Peyer's patch (tissue), 4 donors: ENCODE results near the gene ABCC6. TPM values are rescaled to one million over a fixed set of nuclear protein-coding genes. Genes with fewer than 3 reads are reported as not detected.

ENCODE experiments used
- DNase-seq, 3 donors: peaks; one replicate each; pipeline ENCODE4 v3.0.0-alpha.2; 2017 to 2019
- H3K27ac ChIP-seq, 4 donors: fragments of 200-600 bp; sonication (generic); one replicate each; pipeline ENCODE4 v1.5.1; 2016 to 2019
- H3K27me3 ChIP-seq, 2 donors: fragments of 200-600 bp; sonication (generic); one replicate each; pipeline ENCODE4 v1.5.1; 2019
- H3K36me3 ChIP-seq, 3 donors: fragments of 200-600 bp; sonication (generic); one replicate each; pipeline ENCODE4 v1.5.1; 2016 to 2019
- H3K4me1 ChIP-seq, 4 donors: fragments of 200-600 bp; sonication (generic); one replicate each; pipeline ENCODE4 v1.5.1; 2016 to 2019
- H3K4me3 ChIP-seq, 4 donors: fragments of 200-600 bp; sonication (generic); 1 replicate in 3 of 4; 2 replicates in 1 of 4; pipeline ENCODE4 v1.5.1; 2016 to 2019; ENCODE audit warnings: mild to moderate bottlenecking in 1 of 4
- H3K9me3 ChIP-seq, 4 donors: fragments of 200-600 bp; sonication (generic); one replicate each; pipeline ENCODE4 v1.5.1; 2016 to 2019; ENCODE audit warnings: mild to moderate bottlenecking in 1 of 4
- CTCF ChIP-seq, 6 experiments: fragments of 450-650 bp in 4 of 6; fragments of 200-600 bp in 2 of 6; sonication (generic) in 1 of 6; IDR thresholded peaks; one replicate each; pipeline ENCODE4 v1.5.1; 2017 to 2019; ENCODE audit warnings: antibody characterized with exemption in 6 of 6, mild to moderate bottlenecking in 3 of 6, moderate library complexity in 1 of 6
- POLR2A ChIP-seq, 2 donors: fragments of 450-650 bp; IDR thresholded peaks; one replicate each; pipeline ENCODE4 v1.5.1; 2017; ENCODE audit warnings: antibody characterized with exemption in 2 of 2, mild to moderate bottlenecking in 2 of 2, moderate library complexity in 2 of 2
- total RNA-seq, 4 donors: library from RNA; depleted of rRNA; stranded (reverse); fragments of >200 nt; gene quantifications; one replicate each; pipeline ENCODE4 v1.1.0, GENCODE V29; 2016

The ABCC6 gene
- total RNA-seq, 4 donors from 2014 or later = 12.4 to 113 (median 76.2) TPM

- Histone ChIP-seq H3K27me3 (no peaks in the 10 kb centered on the region), H3K4me1 (peaks cover 0 to 8% (median 0%) of the 10 kb centered on the region in 4 donors), H3K9me3 (no peaks in the 10 kb centered on the region), H3K4me3 (no peak overlapping the region), H3K27ac (no peak overlapping the region), H3K36me3 (peaks cover 0 to 65% (median 0%) of the 10 kb centered on the region in 3 donors)
- TF ChIP-seq POLR2A (IDR thresholded peaks at IDR 0.05) = no peak
- TF ChIP-seq CTCF (IDR thresholded peaks at IDR 0.05) = no peak
- no peak for DNase-seq
Measured at GRCh38 chr16:16116841-16117240, 106.5 kb downstream of the ABCC6 start.

GRCh38 chr16:16113076-16113475, 110.2 kb downstream of the ABCC6 start:
- Histone ChIP-seq H3K9me3 (no peaks in the 10 kb centered on the region), H3K4me1 (no peaks in the 10 kb centered on the region), H3K4me3 (no peak overlapping the region), H3K27ac (no peak overlapping the region), H3K27me3 (no peaks in the 10 kb centered on the region), H3K36me3 (peaks cover 0 to 75% (median 0%) of the 10 kb centered on the region in 3 donors)
- DNase-seq = no peak
- TF ChIP-seq CTCF (IDR thresholded peaks at IDR 0.05) (no peak), POLR2A (IDR thresholded peaks at IDR 0.05) (no peak)

GRCh38 chr16:16112450-16113053, 110.7 kb downstream of the ABCC6 start:
- Histone ChIP-seq H3K27ac (no peak overlapping the region), H3K4me3 (no peak overlapping the region), H3K9me3 (no peaks in the 10 kb centered on the region), H3K36me3 (peaks cover 0 to 72% (median 0%) of the 10 kb centered on the region in 3 donors), H3K27me3 (no peaks in the 10 kb centered on the region), H3K4me1 (no peaks in the 10 kb centered on the region)
- TF ChIP-seq POLR2A (IDR thresholded peaks at IDR 0.05) = no peak
- TF ChIP-seq CTCF (IDR thresholded peaks at IDR 0.05) = no peak
- DNase-seq = no peak

- DNase-seq = no peak
- H3K4me1 ChIP-seq = no peaks in the 10 kb centered on the region
- H3K9me3 ChIP-seq = no peaks in the 10 kb centered on the region
- H3K27ac ChIP-seq = no peak overlapping the region
- H3K4me3 ChIP-seq = no peak overlapping the region
- TF ChIP-seq CTCF (IDR thresholded peaks at IDR 0.05) = no peak
- no peak for TF ChIP-seq POLR2A (IDR thresholded peaks at IDR 0.05)
- no peaks in the 10 kb centered on the region for H3K27me3 ChIP-seq
- H3K36me3 ChIP-seq = peaks cover 0 to 68% (median 0%) of the 10 kb centered on the region in 3 donors
Measured at GRCh38 chr16:16111639-16112038, 111.7 kb downstream of the ABCC6 start.

- H3K4me3 ChIP-seq = no peak overlapping the region
- H3K36me3 ChIP-seq = peaks cover 0 to 59% (median 0%) of the 10 kb centered on the region in 3 donors
- no peaks in the 10 kb centered on the region for H3K27me3 ChIP-seq
- TF ChIP-seq CTCF (IDR thresholded peaks at IDR 0.05) (no peak), POLR2A (IDR thresholded peaks at IDR 0.05) (no peak)
- H3K9me3 ChIP-seq = no peaks in the 10 kb centered on the region
- DNase-seq = no peak
- no peaks in the 10 kb centered on the region for H3K4me1 ChIP-seq
- H3K27ac ChIP-seq = no peak overlapping the region
Measured at GRCh38 chr16:16110111-16110490, 113.2 kb downstream of the ABCC6 start.
